HepG2 (cell line): ENCODE results near the gene OBSL1. TPM values are rescaled to one million over a fixed set of nuclear protein-coding genes. Genes with fewer than 3 reads are reported as not detected.
A peak's percentile ranks its signal among the peaks of the same experiment; 100 is the strongest.

Experiments used
- ASH2L ChIP-seq: fragments of 300-600, 200-600 bp; sonication (generic); IDR thresholded peaks from 2 replicates; pipeline ENCODE4 v1.7.0; 2017; ENCODE audit warnings: low read depth, mild to moderate bottlenecking, moderate library complexity, mixed read lengths, low read length; ENCODE audit not compliant: insufficient read length
- BCL6 ChIP-seq: IDR thresholded peaks from 2 replicates; pipeline ENCODE4 v1.6.1; 2016; ENCODE audit warnings: missing genetic modification reagents, missing compliant biosample characterization
- EZH2 ChIP-seq: conservative IDR thresholded peaks from 2 replicates; pipeline ENCODE4 v1.6.1; 2012; ENCODE audit warnings: mild to moderate bottlenecking, low read depth, low read length, moderate library complexity
- GPN1 ChIP-seq: sonication (generic); formaldehyde crosslinking; IDR thresholded peaks from 2 replicates; pipeline ENCODE4 v1.5.1; 2020; ENCODE audit warnings: missing genetic modification reagents, borderline replicate concordance
- JUN ChIP-seq: sonication (generic); formaldehyde crosslinking; IDR thresholded peaks from 2 replicates; pipeline ENCODE4 v1.4.0; 2020; ENCODE audit warnings: mild to moderate bottlenecking, missing genetic modification reagents
- KLF12 ChIP-seq: sonication (generic); formaldehyde crosslinking; IDR thresholded peaks from 2 replicates; pipeline ENCODE4 v1.4.0; 2020; ENCODE audit warnings: missing genetic modification reagents, borderline replicate concordance
- MAFG ChIP-seq: sonication (generic); formaldehyde crosslinking; IDR thresholded peaks from 2 replicates; pipeline ENCODE4 v1.5.1; 2020; ENCODE audit warnings: mild to moderate bottlenecking, missing genetic modification reagents
- SUZ12 ChIP-seq: fragments of 150-350 bp; IDR thresholded peaks from 2 replicates; pipeline ENCODE4 v1.6.1; 2014; ENCODE audit warnings: low read depth, low read length
- ZFP62 ChIP-seq: sonication (generic); formaldehyde crosslinking; IDR thresholded peaks from 2 replicates; pipeline ENCODE4 v1.4.0; 2020; ENCODE audit warnings: missing genetic modification reagents
- ZNF570 ChIP-seq: sonication (generic); formaldehyde crosslinking; IDR thresholded peaks from 2 replicates; pipeline ENCODE4 v1.4.0; 2020; ENCODE audit warnings: mild to moderate bottlenecking, missing genetic modification reagents, borderline replicate concordance
- ZNF589 ChIP-seq: sonication (generic); formaldehyde crosslinking; conservative IDR thresholded peaks from 2 replicates; pipeline ENCODE4 v1.8.0; 2022; ENCODE audit warnings: mild to moderate bottlenecking, moderate library complexity, missing genetic modification reagents
- polyA plus RNA-seq, 8 experiments: library from polyadenylated mRNA; depleted of rRNA in 3 of 8; stranded (reverse) in 7 of 8; unstranded in 1 of 8; fragments of >200 nt; fragmentation: Illumina TruSeq in 4 of 8; extraction: Trizol in 4 of 8; gene quantifications; 2 replicates each; pipeline versions ENCODE4 v1.2.1 to v1.2.3, GENCODE V29; 2011 to 2016; ENCODE audit warnings: low read depth in 4 of 8, missing spikeins in 1 of 8, mixed read lengths in 1 of 8; ENCODE audit not compliant: insufficient read depth in 1 of 8
- total RNA-seq, 5 experiments: library from RNA; depleted of rRNA; stranded (reverse); fragments of >200 nt; fragmentation: Illumina TruSeq; extraction: Trizol; gene quantifications; 2 replicates each; pipeline ENCODE4 v1.2.3, GENCODE V29; 2016; ENCODE audit warnings: low read depth in 1 of 5
- TF ChIP-seq, protein P1 (sequence below): sonication (generic); formaldehyde crosslinking; IDR thresholded peaks from 2 replicates; pipeline ENCODE4 v1.4.0; 2020; ENCODE audit warnings: missing genetic modification reagents
- TF ChIP-seq, protein P2 (sequence below): sonication (generic); formaldehyde crosslinking; IDR thresholded peaks from 2 replicates; pipeline ENCODE4 v1.4.0; 2020; ENCODE audit warnings: missing genetic modification reagents
- TF ChIP-seq, protein P3 (sequence below): sonication (generic); formaldehyde crosslinking; IDR thresholded peaks from 2 replicates; pipeline ENCODE4 v1.4.0; 2020; ENCODE audit warnings: mild to moderate bottlenecking, missing genetic modification reagents
- TF ChIP-seq, protein P4 (sequence below): sonication (generic); formaldehyde crosslinking; IDR thresholded peaks from 2 replicates; pipeline ENCODE4 v1.5.1; 2020; ENCODE audit warnings: missing genetic modification reagents, mild to moderate bottlenecking, borderline replicate concordance
- TF ChIP-seq, protein P5 (sequence below): IDR thresholded peaks from 2 replicates; pipeline ENCODE4 v1.6.1; 2012; ENCODE audit warnings: inconsistent platforms
- TF ChIP-seq, protein P6 (sequence below): IDR thresholded peaks from 2 replicates; pipeline ENCODE4 v1.6.1; 2016

The OBSL1 gene
- total and polyA plus RNA-seq, 2 of the 13 experiments (the other 11 are each of a cell fraction or from before 2014, with no cell fraction given): 86.7 to 218 TPM

DNA sequence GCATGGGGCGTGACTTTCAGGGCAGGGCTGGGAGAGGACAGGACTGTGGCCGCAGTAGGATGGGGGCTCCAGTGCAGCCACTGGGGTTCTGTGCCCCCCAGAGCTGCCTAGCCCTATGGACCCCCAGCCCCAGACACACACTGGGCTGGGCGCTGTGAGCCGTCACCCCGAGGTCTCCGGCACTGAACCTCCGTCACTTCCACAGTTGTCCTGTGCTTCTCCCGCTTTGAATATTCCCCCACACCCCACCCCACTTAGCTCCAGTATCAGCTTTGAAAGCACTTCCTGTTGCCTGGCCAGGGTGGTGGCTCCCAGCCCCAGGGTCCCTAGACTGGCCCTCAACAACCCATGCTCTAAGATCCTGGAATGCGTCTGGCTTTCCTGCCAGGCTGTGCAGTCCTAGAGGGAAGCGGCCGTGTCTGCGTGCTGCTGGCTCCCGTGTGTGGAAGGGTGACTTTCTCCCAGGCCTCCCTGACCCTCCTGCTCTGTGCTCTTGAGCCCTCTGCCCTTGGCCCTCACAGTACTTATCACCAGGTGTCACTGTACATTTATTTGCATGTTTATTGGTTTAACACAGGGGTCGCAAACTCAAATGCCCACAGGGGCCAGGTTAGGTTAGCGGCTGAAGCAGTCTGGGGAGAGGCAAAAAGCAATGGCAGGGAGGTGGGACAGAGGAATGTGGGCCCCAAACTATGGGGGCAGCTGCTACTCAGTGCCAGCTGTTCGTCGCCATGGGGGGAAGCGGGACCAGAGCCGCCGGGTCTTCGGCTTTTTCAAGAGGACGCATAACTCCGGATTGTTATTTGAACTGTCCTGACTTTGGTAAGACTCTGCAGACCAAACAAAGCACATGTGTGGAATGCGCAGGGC, 9.9 kb downstream of the OBSL1 start (continued):
- TF ChIP-seq, protein P1, sequence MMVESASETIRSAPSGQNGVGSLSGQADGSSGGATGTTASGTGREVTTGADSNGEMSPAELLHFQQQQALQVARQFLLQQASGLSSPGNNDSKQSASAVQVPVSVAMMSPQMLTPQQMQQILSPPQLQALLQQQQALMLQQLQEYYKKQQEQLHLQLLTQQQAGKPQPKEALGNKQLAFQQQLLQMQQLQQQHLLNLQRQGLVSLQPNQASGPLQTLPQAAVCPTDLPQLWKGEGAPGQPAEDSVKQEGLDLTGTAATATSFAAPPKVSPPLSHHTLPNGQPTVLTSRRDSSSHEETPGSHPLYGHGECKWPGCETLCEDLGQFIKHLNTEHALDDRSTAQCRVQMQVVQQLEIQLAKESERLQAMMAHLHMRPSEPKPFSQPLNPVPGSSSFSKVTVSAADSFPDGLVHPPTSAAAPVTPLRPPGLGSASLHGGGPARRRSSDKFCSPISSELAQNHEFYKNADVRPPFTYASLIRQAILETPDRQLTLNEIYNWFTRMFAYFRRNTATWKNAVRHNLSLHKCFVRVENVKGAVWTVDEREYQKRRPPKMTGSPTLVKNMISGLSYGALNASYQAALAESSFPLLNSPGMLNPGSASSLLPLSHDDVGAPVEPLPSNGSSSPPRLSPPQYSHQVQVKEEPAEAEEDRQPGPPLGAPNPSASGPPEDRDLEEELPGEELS (CRISPR knock-in tag): peak; percentile 44; the same call in 1 of the 2 replicates
- 0 out of 2 replicates have a peak, but pooled peaks have one; percentile 34 for TF ChIP-seq BCL6 (CRISPR knock-in tag)
- TF ChIP-seq MAFG (CRISPR knock-in tag): no peak
- TF ChIP-seq, protein P2, sequence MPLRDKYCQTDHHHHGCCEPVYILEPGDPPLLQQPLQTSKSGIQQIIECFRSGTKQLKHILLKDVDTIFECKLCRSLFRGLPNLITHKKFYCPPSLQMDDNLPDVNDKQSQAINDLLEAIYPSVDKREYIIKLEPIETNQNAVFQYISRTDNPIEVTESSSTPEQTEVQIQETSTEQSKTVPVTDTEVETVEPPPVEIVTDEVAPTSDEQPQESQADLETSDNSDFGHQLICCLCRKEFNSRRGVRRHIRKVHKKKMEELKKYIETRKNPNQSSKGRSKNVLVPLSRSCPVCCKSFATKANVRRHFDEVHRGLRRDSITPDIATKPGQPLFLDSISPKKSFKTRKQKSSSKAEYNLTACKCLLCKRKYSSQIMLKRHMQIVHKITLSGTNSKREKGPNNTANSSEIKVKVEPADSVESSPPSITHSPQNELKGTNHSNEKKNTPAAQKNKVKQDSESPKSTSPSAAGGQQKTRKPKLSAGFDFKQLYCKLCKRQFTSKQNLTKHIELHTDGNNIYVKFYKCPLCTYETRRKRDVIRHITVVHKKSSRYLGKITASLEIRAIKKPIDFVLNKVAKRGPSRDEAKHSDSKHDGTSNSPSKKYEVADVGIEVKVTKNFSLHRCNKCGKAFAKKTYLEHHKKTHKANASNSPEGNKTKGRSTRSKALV: no peak
- TF ChIP-seq ZFP62 (CRISPR knock-in tag): no peak
- TF ChIP-seq, protein P3, sequence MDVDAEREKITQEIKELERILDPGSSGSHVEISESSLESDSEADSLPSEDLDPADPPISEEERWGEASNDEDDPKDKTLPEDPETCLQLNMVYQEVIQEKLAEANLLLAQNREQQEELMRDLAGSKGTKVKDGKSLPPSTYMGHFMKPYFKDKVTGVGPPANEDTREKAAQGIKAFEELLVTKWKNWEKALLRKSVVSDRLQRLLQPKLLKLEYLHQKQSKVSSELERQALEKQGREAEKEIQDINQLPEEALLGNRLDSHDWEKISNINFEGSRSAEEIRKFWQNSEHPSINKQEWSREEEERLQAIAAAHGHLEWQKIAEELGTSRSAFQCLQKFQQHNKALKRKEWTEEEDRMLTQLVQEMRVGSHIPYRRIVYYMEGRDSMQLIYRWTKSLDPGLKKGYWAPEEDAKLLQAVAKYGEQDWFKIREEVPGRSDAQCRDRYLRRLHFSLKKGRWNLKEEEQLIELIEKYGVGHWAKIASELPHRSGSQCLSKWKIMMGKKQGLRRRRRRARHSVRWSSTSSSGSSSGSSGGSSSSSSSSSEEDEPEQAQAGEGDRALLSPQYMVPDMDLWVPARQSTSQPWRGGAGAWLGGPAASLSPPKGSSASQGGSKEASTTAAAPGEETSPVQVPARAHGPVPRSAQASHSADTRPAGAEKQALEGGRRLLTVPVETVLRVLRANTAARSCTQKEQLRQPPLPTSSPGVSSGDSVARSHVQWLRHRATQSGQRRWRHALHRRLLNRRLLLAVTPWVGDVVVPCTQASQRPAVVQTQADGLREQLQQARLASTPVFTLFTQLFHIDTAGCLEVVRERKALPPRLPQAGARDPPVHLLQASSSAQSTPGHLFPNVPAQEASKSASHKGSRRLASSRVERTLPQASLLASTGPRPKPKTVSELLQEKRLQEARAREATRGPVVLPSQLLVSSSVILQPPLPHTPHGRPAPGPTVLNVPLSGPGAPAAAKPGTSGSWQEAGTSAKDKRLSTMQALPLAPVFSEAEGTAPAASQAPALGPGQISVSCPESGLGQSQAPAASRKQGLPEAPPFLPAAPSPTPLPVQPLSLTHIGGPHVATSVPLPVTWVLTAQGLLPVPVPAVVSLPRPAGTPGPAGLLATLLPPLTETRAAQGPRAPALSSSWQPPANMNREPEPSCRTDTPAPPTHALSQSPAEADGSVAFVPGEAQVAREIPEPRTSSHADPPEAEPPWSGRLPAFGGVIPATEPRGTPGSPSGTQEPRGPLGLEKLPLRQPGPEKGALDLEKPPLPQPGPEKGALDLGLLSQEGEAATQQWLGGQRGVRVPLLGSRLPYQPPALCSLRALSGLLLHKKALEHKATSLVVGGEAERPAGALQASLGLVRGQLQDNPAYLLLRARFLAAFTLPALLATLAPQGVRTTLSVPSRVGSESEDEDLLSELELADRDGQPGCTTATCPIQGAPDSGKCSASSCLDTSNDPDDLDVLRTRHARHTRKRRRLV: no peak
- TF ChIP-seq ASH2L: no peak
- TF ChIP-seq GPN1 (CRISPR knock-in tag): no peak
- TF ChIP-seq ZNF570: no peak
- TF ChIP-seq, protein P4, sequence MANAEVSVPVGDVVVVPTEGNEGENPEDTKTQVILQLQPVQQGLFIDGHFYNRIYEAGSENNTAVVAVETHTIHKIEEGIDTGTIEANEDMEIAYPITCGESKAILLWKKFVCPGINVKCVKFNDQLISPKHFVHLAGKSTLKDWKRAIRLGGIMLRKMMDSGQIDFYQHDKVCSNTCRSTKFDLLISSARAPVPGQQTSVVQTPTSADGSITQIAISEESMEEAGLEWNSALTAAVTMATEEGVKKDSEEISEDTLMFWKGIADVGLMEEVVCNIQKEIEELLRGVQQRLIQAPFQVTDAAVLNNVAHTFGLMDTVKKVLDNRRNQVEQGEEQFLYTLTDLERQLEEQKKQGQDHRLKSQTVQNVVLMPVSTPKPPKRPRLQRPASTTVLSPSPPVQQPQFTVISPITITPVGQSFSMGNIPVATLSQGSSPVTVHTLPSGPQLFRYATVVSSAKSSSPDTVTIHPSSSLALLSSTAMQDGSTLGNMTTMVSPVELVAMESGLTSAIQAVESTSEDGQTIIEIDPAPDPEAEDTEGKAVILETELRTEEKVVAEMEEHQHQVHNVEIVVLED (CRISPR knock-in tag): no peak
- TF ChIP-seq, protein P5, sequence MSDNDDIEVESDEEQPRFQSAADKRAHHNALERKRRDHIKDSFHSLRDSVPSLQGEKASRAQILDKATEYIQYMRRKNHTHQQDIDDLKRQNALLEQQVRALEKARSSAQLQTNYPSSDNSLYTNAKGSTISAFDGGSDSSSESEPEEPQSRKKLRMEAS: no peak; the same call in 1 of the 2 replicates
- TF ChIP-seq EZH2: no peak
- peak; percentile 42; the same call in 1 of the 2 replicates for TF ChIP-seq ZNF589 (CRISPR knock-in tag)
- TF ChIP-seq, protein P6, sequence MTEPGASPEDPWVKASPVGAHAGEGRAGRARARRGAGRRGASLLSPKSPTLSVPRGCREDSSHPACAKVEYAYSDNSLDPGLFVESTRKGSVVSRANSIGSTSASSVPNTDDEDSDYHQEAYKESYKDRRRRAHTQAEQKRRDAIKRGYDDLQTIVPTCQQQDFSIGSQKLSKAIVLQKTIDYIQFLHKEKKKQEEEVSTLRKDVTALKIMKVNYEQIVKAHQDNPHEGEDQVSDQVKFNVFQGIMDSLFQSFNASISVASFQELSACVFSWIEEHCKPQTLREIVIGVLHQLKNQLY (CRISPR knock-in tag): no peak
- TF ChIP-seq SUZ12: no peak
- TF ChIP-seq KLF12: no peak
- no peak for TF ChIP-seq JUN (CRISPR knock-in tag)
